ENCODE results near the gene FCRL1. TPM values are rescaled to one million over a fixed set of nuclear protein-coding genes. Genes with fewer than 3 reads are reported as not detected.

Gene FCRL1
- total RNA-seq, 2 donors from 2014 or later = not detected

DNA sequence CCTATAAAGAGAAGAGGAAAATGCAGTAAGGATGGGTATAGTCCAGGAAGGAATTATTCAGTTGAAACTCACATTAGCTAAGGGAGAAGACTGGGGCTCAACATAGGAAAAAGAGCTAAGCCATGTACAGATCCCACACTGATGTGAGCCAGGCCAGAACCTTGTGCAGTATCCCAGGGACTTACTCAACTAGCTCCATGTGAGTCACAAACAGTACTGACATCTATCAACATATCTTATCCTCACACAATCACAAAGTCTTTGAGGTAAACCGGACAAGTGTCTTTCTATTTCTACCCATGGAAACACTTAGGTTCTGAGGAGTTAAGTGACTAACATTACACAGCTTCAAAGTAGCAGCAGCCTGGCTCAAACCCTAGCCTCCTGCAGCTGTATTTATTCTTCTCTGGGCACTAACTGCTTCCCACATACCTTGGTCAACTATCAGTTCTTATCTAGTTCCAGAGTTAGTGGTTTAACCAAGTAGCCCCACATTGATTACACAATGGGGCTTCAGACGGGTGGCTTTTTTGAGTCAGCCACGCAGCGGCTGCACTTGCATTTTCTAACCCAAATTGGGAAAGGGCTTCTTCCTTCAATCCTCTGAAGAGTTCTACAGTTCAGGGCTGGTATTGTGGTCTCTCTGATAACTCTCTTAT lies 12.2 kb upstream of the FCRL1 start:
- H3K4me3 ChIP-seq (ENCODE audit: low read length) = no peak overlapping the region
- no peaks in the 10 kb centered on the region for H3K4me1 ChIP-seq (ENCODE audit: control insufficient read depth, insufficient read depth, low read length)
- no peak overlapping the region for H3K9ac ChIP-seq (ENCODE audit: extremely low read depth, low read length, poor library complexity, severe bottlenecking)
- no peaks in the 10 kb centered on the region for H3K9me3 Mint-ChIP-seq
- no peaks in the 10 kb centered on the region for H3K36me3 ChIP-seq (ENCODE audit: control insufficient read depth, insufficient read depth, low read length)
- H3K4me3 Mint-ChIP-seq = no peak overlapping the region
- H3K4me1 Mint-ChIP-seq = no peaks in the 10 kb centered on the region
- TF ChIP-seq, protein P1, sequence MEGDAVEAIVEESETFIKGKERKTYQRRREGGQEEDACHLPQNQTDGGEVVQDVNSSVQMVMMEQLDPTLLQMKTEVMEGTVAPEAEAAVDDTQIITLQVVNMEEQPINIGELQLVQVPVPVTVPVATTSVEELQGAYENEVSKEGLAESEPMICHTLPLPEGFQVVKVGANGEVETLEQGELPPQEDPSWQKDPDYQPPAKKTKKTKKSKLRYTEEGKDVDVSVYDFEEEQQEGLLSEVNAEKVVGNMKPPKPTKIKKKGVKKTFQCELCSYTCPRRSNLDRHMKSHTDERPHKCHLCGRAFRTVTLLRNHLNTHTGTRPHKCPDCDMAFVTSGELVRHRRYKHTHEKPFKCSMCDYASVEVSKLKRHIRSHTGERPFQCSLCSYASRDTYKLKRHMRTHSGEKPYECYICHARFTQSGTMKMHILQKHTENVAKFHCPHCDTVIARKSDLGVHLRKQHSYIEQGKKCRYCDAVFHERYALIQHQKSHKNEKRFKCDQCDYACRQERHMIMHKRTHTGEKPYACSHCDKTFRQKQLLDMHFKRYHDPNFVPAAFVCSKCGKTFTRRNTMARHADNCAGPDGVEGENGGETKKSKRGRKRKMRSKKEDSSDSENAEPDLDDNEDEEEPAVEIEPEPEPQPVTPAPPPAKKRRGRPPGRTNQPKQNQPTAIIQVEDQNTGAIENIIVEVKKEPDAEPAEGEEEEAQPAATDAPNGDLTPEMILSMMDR (conservative IDR thresholded peaks at IDR 0.05) = no peak
- WGBS, 2 experiments (ENCODE audit: insufficient coverage in 1 of 2, insufficient read length in 1 of 2) = 89 to 95% methylated on average over 4 of the region's 4 CpGs
- DNase-seq = no peak
- H3K27ac Mint-ChIP-seq = no peak overlapping the region
- no peaks in the 10 kb centered on the region for H3K27me3 Mint-ChIP-seq (ENCODE audit: insufficient read depth)
- H3K36me3 Mint-ChIP-seq (ENCODE audit: low read depth) = no peaks in the 10 kb centered on the region
- H3K9me3 ChIP-seq (ENCODE audit: control insufficient read depth, low read length) = no peaks in the 10 kb centered on the region
- no peaks in the 10 kb centered on the region for H3K27me3 ChIP-seq (ENCODE audit: control insufficient read depth, insufficient read depth, low read length, poor library complexity, severe bottlenecking)
- no peak overlapping the region for H3K27ac ChIP-seq (ENCODE audit: low read depth, low read length)

DNA sequence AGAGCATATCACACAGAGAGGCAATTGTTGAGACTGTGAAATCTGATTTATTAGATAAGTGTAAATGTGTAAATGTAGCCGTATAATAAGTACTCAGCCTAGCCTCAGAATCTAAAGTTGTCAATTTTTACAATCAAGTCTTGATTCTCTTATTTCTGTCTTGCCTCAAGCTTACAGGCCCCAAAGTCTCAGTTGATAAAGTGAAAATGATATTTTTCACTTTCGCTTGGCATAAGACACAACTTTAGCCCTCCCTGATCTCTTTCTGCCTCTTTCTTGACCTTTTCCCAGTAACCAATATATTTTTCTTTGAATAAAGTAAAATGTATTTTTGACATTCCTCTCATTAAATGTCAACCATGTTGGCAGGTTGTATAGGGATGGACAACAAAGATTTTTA lies 11.0 kb upstream of the FCRL1 start:
- Histone ChIP-seq H3K27me3 (ENCODE audit: control insufficient read depth, insufficient read depth, low read length, poor library complexity, severe bottlenecking) (no peaks in the 10 kb centered on the region), H3K9me3 (ENCODE audit: control insufficient read depth, low read length) (no peaks in the 10 kb centered on the region), H3K27ac (ENCODE audit: low read depth, low read length) (no peak overlapping the region), H3K9ac (ENCODE audit: extremely low read depth, low read length, poor library complexity, severe bottlenecking) (no peak overlapping the region), H3K4me3 (ENCODE audit: low read length) (no peak overlapping the region), H3K4me1 (ENCODE audit: control insufficient read depth, insufficient read depth, low read length) (no peaks in the 10 kb centered on the region), H3K36me3 (ENCODE audit: control insufficient read depth, insufficient read depth, low read length) (no peaks in the 10 kb centered on the region)
- H3K9me3 Mint-ChIP-seq = no peaks in the 10 kb centered on the region
- H3K4me1 Mint-ChIP-seq = no peaks in the 10 kb centered on the region
- H3K36me3 Mint-ChIP-seq (ENCODE audit: low read depth) = no peaks in the 10 kb centered on the region
- 90 to 100% methylated on average over 1 to 2 of the region's 2 CpGs for WGBS, 2 experiments (ENCODE audit: insufficient coverage in 1 of 2, insufficient read length in 1 of 2)
- TF ChIP-seq, protein P1 (conservative IDR thresholded peaks at IDR 0.05) = no peak
- no peak for DNase-seq
- no peak overlapping the region for H3K4me3 Mint-ChIP-seq
- H3K27me3 Mint-ChIP-seq (ENCODE audit: insufficient read depth) = no peaks in the 10 kb centered on the region
- H3K27ac Mint-ChIP-seq = no peak overlapping the region

GRCh38 chr1:157829711-157830110 lies 9.8 kb upstream of the FCRL1 start:
- no peak overlapping the region for H3K4me3 ChIP-seq (ENCODE audit: low read length)
- Mint-ChIP-seq H3K27ac (no peak overlapping the region), H3K27me3 (ENCODE audit: insufficient read depth) (no peaks in the 10 kb centered on the region), H3K4me3 (no peak overlapping the region), H3K4me1 (no peaks in the 10 kb centered on the region), H3K9me3 (no peaks in the 10 kb centered on the region), H3K36me3 (ENCODE audit: low read depth) (no peaks in the 10 kb centered on the region)
- H3K9ac ChIP-seq (ENCODE audit: extremely low read depth, low read length, poor library complexity, severe bottlenecking) = no peak overlapping the region
- no peaks in the 10 kb centered on the region for H3K9me3 ChIP-seq (ENCODE audit: control insufficient read depth, low read length)
- DNase-seq = no peak
- H3K27ac ChIP-seq (ENCODE audit: low read depth, low read length) = no peak overlapping the region
- TF ChIP-seq, protein P1 (conservative IDR thresholded peaks at IDR 0.05) = no peak
- H3K36me3 ChIP-seq (ENCODE audit: control insufficient read depth, insufficient read depth, low read length) = no peaks in the 10 kb centered on the region
- H3K4me1 ChIP-seq (ENCODE audit: control insufficient read depth, insufficient read depth, low read length) = no peaks in the 10 kb centered on the region
- no peaks in the 10 kb centered on the region for H3K27me3 ChIP-seq (ENCODE audit: control insufficient read depth, insufficient read depth, low read length, poor library complexity, severe bottlenecking)
- WGBS, 2 experiments (ENCODE audit: insufficient coverage in 1 of 2, insufficient read length in 1 of 2) = 85 to 89% methylated on average over 2 to 3 of the region's 3 CpGs

Data from endodermal cell (in vitro differentiated cells).